SW 1271 (cell line): ENCODE results near the gene RAB35.

Experiments
- DNase-seq, 2 experiments: peaks; one replicate each; lab custom pipeline; 2025; lab: John Stamatoyannopoulos, UW

RAB35 gene

GRCh38 chr12:120132863-120133385 lies 16.4 kb upstream of the RAB35 start:
- no peak for DNase-seq

- DNase-seq = no peak
Observed at GRCh38 chr12:120132054-120132836, 15.7 kb upstream of the RAB35 start.

- no peak for DNase-seq
Observed at GRCh38 chr12:120131116-120131515, 14.6 kb upstream of the RAB35 start.

GRCh38 chr12:120130011-120130410 lies 13.5 kb upstream of the RAB35 start:
- no peak for DNase-seq

- no peak for DNase-seq
Observed at GRCh38 chr12:120126635-120127005, 10.1 kb upstream of the RAB35 start.

GRCh38 chr12:120125792-120126634 lies 9.5 kb upstream of the RAB35 start:
- no peak for DNase-seq

GRCh38 chr12:120125029-120125428 lies 8.5 kb upstream of the RAB35 start:
- DNase-seq = no peak

- no peak for DNase-seq
Observed at GRCh38 chr12:120121766-120122293, 5.3 kb upstream of the RAB35 start.

GRCh38 chr12:120121343-120121742 lies 4.8 kb upstream of the RAB35 start:
- DNase-seq = no peak

GRCh38 chr12:120119271-120119973 lies 2.9 kb upstream of the RAB35 start:
- DNase-seq = no peak

GRCh38 chr12:120118321-120119061 lies 1.9 kb upstream of the RAB35 start:
- peak in 1 of 2 experiments; percentile 41 for DNase-seq

- no peak for DNase-seq
Observed at GRCh38 chr12:120117961-120118320, 1.4 kb upstream of the RAB35 start.

GRCh38 chr12:120116792-120117651 lies 469 bp upstream of the RAB35 start:
- DNase-seq = peak; percentile 74 to 85

GRCh38 chr12:120115692-120116440 lies 687 bp downstream of the RAB35 start:
- DNase-seq = peak in 1 of 2 experiments; percentile 41

- no peak for DNase-seq
Observed at GRCh38 chr12:120115066-120115465, 1.5 kb downstream of the RAB35 start.

GRCh38 chr12:120110550-120111501 lies 5.7 kb downstream of the RAB35 start:
- DNase-seq = no peak

GRCh38 chr12:120109570-120110267 lies 6.8 kb downstream of the RAB35 start:
- no peak for DNase-seq

GRCh38 chr12:120106151-120106550 lies 10.4 kb downstream of the RAB35 start:
- no peak for DNase-seq
